ENCODE data around the gene KARS1.

KARS1 gene

DNA sequence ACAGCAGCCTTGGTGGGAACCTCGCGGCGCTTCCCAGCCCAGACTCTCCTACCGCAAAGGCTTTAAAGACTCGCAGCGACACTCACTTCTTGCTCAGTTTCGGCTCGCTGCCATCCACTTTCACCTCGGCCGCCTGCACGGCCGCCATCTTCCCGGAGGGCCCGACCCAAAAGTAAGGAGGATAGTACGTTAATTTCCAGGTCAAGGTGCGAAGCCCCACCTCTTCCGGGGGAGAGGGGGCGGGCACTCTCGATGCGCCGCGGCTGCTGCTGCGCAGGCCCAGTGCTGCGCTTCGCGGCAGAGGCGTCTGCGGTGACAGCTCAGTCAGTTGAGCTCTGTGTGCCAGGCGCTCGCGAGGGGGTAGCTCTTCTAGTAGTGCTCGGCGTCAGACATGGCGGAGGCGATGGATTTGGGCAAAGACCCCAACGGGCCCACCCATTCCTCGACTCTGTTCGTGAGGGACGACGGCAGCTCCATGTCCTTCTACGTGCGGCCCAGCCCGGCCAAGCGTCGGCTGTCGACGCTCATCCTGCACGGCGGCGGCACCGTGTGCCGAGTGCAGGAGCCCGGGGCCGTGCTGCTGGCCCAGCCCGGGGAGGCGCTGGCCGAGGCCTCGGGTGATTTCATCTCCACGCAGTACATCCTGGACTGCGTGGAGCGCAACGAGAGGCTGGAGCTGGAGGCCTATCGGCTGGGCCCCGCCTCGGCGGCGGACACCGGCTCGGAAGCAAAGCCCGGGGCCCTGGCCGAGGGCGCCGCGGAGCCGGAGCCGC is at the start of gene KARS1, which contains the start of gene TERF2IP:
Gene KARS1 (minus strand): TSS at position 174 of the 773 bp plus-strand sequence. CDS start 26 bp downstream, at position 148.
Gene TERF2IP (plus strand): TSS at position 282 of the 773 bp plus-strand sequence. CDS start 110 bp downstream, at position 392.
- peak; percentile 88 for DNase-seq

DNA sequence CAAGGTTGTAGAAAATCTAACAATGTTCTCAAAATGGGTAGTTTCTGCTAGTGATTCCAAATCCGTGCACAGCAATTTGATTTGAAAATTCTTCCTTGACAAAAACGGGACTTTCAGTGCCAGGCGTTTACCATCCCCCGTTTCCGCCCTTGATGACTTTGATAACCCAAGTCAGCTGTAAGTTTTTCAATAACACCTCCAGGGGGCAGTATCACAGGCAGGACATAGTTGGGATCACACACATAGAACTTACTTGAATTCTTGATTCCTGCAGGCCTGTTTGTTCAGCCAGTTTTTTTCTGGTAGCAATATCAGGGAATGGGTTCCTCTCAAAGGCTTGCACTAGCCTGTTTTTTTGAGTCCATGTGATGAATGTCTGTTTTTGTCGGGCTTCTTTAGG is 48.2 kb upstream of the KARS1 start:
- DNase-seq, result no peak

DNA sequence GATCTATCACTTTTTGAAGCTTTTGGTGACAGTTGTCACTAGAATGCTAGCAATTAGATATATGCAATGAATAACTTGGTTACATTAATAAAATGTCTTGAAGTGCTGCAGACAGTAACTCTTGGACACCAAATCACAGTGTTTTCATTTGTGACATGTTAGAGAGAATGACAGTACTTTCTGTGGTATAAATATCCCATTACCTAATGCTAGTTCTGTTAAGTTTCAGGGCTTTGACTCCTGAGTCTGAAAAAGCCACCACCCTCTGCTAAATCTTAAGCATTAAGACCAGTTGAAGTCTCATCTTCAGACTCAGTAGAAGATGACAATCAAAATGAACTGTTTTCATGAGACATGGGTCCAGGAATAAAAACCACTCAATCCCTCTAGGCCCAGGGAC is 39.9 kb upstream of the KARS1 start:
- DNase-seq, result no peak

DNA sequence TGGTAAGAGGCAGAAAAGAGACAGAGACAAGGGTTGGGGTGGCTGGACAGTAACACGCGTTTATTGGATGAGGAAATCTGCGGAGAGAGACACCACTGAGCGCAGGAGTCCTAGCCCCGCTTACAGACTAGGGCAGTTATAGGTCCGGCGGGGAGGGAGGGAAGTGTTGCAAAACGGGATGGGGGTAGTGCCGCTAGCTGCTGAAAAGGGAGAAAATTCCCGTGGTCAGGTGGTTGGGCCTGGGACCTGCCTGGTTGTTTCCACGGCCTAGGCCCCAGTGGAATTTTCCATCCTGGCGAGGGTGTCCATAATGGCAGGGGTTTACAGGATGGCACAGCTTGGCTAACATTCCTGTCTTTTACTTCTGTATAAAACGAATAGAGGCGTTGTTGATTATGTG is 34.8 kb upstream of the KARS1 start:
- no peak for DNase-seq

DNA sequence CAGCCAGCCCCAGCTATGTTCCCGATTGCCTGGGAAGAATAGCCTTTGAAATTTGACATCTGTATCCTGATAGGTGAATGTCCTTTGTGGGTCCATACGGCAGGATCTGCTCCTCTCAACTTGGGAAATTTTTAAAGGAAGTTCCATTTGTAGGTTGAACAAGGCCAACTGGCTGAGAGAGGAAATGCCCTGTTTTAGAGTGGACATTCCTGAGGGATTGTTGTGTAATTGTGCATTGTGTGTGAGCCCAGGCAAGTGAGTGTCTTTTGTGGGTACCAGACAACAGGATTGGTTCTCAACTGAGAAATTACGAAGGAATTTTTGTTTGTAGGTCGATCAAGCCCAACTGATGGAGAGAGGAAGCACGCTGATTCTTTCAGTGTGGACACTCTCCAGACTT is 31.9 kb upstream of the KARS1 start:
- DNase-seq, result no peak

DNA sequence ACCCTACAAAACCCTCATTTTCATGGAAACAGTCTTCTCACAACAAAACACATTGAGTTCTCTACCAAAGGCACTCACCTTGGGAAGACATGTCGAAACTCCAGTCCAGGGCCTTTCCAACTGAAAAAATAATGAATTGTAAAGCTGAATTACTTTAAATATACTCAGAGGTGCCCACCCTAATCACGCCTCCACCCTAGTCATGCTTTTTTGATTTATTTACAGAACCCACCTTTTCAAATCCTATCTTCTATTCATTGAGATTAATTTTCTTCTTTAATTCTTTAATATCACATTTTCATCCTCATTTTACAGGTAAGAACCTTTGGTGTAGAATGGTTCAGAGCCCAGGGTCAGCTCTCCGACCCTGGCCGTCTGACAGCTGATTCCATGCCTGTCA is 29.4 kb upstream of the KARS1 start, which contains the start of gene CPHXL2:
Gene CPHXL2 (minus strand): TSS at position 101 of the 400 bp plus-strand sequence. CDS start 10 bp downstream, at position 91.
- DNase-seq, result no peak

DNA sequence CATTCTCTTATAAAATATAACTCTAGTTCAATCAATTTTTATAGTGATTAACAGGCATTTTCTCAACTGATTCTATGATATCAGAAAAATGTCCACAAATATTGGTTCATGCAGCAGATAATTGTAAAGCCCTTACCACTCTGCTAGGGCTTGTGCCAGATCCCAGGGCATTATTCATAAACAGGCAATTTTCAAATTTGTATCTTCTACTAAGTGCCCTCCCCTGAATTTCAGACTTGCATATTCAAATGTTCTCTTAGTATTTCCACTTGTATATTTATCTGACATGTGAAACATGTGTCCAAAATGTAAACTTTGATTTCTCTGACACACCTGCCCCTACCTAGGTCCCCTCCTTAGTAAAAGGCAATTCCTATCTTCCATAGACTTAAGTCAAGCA is 20.0 kb upstream of the KARS1 start:
- no peak for DNase-seq

DNA sequence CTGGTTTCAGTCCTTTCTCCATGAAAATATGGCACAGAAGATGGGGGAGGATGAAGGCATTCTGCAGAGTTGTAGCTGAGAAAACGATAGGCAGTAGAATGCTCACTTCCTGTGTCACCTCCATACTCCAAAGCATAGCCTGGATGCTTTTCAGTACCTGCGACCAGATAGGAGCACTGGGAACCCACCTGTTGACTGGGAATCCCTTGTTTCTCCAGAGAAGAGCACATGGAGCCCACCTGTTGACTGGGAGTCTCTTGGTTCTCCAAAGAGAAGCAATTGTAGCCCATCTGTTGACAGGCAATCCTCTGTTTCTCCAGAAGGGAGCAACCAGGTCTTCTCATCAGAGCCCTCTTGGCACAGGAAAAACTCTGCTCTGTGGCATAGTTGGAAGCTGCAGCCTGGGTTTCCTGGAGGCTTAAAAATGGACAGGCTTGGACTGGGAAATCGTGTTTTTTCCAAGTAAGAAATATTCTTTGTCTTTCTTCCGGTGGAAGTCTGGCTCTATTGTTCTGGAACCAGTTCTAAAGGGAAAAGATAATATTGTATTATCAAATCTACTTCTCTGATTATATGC is 13.3 kb upstream of the KARS1 start:
- no peak for DNase-seq

DNA sequence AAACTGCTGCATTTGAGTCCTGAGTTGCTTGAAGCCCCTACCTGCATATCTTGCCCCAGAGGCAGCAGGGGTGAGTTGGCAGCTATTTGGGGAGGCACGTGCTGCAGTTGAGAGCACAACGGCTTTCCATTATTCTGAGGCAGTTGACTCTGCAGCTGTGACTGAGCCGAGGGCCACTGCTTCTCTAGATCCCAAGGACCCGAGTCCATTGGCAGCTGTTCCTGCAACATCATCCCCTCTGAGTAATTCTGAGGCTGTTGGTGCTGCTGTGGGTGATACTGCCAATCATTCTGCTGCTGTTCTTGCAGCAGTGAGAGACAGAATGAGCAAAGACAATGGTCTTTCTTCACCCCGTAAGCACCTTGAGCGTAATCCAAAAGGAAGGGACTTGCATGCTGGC is 12.9 kb upstream of the KARS1 start:
- no peak for DNase-seq

DNA sequence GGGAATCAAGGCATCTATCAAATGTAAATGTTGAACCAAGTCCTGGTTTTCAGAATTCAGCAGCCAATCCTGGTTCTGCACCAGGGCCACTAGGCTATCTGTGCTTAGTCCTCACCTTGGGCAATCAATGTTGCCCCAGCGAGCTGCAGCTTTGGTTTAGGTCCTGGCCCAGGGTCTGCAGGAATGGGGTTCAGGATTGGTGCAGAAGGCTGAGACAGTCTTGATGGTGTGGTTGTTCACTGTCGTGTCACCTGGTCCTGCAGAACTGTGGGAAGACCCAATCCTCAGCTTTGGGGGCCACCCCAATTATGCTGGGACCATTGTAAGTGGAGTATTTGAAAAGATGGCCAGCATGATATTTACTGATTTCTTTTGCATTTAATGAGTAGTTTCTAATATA is 10.7 kb upstream of the KARS1 start:
- DNase-seq, result no peak

DNA sequence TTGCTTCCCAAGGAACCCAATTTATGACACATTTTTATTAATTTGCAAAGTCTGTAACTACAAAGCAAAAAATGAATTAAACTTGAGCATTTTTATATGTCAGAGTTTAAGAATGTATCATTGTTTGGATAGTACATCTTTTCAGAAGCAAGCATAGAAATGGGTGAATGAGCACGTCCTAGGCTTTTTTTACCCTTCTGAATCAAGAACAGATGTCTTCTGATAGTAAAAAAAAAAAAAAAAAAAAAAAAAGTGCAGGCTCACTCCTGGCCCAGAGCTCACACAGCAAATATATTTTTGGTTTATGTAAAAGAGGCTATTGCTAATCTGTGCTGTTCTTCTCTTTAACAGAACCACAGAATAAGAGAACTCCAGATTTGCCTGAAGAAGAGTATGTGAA is 6.5 kb upstream of the KARS1 start:
- no peak for DNase-seq

DNA sequence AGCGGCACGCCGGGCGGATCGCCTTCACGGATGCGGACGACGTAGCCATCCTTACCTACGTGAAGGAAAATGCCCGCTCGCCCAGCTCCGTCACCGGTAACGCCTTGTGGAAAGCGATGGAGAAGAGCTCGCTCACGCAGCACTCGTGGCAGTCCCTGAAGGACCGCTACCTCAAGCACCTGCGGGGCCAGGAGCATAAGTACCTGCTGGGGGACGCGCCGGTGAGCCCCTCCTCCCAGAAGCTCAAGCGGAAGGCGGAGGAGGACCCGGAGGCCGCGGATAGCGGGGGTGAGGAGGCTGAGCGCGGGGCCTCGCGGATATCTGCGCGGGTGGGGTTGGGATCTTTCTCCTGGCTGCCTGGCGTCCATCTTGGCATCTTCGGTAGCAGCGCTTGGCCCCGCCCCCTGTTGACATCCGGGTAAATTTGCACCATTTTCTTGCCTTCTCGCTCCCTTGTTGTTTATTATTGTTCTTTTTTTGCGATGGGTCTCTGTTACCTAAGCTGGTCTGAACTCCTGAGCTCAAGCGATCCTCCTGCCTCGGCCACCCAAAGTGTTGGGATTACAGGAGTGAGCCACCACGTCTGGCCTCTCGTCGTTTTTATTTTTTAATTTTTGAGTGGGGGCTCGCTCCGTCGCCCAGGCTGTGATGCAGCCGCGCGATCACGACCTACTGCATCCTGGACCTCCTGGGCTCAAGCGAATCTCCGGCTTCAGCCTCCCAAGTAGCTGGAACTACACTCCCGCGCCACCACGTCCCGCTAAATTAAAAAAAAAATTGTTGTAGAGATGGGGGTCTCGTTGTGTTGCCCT is 1.0 kb upstream of the KARS1 start:
- DNase-seq, result peak; percentile 74

DNA sequence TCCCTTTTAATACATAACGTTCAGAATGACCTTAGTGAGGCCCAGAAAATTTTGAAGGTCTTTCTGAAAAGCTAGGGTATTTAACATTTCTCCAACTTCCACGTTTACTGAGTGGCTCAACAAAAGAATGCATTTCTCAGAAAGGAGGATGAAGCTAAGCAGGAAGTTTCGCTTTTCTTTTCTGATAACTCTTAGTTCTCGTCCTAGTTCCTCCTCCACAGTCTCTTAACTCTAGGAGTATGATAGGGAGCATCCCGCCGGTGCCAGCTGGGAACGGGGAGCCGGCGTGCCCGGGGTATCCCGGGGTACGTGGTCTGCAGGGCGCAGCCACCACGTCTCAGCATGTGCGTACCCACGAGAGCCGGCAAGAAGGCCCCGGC is 363 bp downstream of the KARS1 start:
- no peak for DNase-seq

DNA sequence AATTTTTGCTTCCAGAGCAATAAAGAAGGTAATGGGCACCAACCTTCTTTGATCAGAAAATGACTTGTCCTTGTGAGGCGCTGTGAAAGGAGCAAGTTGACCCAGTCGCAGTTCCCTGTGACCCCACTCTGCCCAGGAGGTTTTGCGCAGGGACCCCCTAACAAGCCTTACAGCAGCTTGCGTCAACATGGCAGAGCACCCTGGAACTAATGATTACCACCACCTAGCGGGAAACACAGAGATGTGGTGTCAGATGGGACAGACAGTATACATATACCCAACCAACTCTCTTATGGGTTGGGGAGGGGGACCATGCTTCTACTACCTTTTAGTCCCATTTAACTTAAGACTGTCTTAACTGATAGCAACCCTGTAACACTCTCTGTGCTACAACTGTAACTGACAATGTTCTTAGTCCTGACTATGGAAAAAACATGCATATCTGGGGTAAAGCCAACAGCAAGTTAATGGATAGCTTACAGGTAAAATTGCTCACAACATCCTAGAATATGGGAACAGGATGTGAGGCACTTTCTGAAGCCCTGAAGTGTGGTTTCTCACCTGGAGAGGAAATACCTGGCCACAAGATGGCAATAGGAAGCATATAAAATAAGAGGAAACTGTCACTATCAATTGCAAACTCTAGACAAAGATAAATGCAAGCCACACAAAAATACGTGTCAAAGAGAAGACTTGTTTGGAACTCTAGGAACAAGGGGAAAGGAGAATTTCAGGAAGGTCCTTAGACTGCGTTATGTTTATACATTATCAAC is 3.0 kb downstream of the KARS1 start:
- DNase-seq, result no peak

DNA sequence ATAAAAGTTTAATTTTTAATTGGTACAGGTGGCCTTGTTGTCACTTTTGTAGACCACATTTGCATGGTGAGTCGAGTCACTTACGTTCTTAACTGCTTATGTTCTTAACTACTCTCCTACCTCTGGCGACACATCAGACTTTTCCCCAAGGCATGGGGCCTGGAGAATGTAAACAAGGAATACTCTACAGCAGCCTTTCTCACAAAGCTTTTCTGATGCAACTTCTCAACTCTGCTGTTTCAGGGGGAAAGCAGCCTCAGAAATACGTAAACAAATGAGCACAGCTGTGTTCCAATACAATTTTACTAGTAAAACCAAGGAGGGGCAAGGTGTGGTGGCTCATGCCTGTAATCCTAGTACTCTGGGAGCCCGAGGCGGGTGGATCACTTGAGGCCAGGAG is 6.9 kb downstream of the KARS1 start:
- DNase-seq, result no peak

DNA sequence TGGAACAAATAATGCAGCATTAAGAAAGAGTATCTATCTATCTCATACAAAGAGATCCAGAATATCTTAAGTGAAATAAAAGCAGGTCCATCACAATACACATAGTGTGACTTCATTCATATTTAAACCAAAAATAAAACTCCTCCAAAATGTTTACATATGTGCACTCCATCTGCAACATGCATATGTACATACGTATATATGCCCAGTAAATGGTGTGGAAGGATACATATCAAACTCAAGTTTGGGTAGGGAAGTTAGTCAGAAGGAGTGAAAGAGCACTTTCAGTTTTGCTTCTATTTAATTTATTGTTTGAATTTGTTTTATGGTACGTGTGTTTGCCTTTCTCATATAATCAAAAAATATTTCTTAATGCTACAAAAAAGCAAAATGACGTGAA is 12.4 kb downstream of the KARS1 start:
- no peak for DNase-seq

DNA sequence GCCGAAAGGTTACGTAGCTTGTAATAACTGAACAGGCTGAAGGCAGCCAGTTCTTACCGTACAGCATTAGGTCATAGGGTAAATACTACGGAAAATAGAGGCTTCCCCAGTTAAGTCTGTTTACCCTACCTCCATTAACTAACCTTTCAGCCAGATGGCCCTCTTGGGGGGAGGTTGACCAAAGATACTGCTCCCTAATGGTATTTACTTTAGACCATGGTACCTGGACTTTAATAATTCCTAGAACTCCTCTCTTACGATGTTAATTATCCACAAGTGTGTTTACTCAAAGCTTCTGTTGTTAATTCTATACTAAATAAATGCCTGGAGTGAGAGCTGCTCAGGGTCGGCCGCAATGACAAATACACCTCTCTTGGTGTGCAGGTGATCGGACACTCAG is 14.6 kb downstream of the KARS1 start:
- no peak for DNase-seq

DNA sequence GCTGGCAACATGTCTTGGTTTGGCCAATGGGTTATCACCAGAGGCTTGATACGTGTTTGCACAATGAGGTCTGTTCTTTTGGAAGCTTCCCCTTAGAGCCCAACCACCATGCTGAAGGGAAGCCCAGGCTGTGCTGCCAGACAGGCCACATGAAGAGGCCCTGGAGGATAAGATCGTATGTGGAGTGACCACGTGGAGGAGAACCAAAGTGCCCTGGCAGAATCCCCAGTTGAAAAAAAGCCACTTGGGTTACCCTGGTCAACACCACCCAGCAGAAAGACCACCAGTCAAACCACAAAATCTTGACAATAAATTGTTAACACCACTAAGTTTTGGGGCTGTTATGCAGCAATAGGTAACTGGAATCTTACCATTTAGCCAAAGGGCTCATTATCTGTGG is 17.4 kb downstream of the KARS1 start:
- DNase-seq, result no peak

DNA sequence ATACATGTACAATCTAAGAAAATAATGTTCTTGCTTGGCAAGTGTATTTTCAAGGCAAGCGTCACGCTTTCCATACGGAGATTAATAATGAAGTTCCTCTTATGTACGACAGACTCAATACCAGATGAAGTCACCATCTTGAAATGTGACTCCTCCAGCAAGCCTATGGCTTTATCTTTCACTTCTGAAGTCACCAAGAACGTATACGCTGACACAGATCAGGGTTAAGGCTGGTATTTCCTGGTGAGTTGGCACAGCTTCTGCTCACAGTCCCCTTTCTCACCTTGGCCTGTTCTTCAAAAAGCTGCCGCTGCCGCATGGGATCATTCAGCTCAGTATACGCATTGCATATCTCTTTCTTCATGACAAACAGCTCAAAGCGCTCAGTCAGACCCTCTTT is 18.3 kb downstream of the KARS1 start:
- DNase-seq, result no peak

DNA sequence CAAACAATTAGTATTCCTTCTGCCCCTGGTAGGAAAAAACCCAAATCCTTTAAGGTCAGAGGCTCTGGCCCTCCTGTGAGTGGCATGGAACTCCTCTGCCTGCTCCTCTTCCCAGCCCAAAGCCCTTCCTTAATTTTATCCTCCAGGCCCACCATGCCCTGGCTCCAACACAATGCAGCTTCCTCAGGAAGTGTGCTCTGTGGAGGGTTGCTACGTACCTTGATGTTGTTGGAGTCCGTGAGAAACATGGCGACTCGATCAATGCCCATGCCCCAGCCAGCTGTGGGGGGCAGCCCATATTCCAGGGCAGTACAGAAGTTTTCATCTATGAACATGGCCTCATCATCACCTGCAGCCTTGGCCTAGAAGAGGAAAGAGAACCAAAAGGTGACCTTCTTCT is 19.1 kb downstream of the KARS1 start:
- DNase-seq, result no peak

DNA sequence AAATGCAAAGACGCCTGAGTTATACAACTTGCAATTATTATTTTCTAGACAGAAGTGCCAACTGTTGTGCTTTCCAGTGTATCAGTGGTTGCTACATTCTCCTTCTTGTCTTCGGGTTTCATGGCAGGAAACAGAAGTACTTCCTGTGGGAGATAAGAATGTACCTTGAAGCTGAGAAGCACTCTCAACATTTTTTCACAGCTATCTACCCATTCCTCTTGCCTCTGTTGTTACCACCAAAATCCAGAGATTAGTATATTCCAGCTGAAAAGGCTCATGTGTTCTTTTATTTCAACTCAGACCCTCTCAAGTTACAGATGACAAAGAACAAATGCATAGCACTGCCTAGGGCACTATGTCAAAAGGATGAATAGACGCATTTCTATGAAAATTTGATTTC is 19.6 kb downstream of the KARS1 start:
- DNase-seq, result no peak

DNA sequence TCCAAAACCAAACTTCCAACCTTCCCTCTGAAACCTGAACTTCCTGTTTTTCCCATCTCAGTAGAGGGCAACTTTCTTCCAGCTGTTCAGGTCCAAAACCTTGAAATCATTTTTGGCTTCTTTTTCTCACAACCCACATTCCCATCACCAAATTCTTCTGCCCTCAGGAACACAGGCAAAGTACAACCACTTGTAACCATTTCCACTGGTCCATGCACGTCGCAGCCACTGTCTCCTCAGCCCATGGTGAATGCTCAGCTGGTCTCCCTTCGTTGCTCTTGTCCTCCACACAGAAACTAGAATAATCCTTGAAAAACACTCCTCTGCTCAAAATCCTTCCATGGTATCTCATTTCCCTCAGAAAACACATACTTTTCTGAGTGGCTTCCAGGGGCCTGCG is 20.7 kb downstream of the KARS1 start:
- no peak for DNase-seq

DNA sequence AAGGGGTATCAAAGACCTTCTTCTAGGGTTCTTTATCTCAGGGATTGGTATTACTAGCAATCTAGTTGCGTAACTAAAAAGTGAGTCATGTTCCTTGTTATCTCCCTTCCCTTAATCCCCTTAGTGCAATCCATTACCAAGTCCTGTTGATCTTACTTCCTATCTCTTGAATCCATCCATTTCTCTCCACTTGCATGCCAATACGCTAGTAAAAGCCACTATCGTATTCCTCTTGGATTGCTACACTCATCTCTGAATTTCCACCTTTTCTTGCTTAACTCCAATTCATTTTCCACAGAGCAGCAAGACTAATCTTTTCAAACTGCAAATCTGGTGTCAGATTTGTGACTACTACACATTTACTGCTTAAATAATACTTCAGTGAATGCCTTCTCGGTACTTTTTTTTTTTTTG is 22.5 kb downstream of the KARS1 start:
- DNase-seq, result no peak
